AG08395 (cell line): ENCODE data around the gene TMEM115.

Experiments used
- DNase-seq: peaks from one replicate; pipeline ENCODE4 v3.0.0; 2012; ENCODE audit warnings: mixed read lengths, low spot score

TMEM115 gene

DNA sequence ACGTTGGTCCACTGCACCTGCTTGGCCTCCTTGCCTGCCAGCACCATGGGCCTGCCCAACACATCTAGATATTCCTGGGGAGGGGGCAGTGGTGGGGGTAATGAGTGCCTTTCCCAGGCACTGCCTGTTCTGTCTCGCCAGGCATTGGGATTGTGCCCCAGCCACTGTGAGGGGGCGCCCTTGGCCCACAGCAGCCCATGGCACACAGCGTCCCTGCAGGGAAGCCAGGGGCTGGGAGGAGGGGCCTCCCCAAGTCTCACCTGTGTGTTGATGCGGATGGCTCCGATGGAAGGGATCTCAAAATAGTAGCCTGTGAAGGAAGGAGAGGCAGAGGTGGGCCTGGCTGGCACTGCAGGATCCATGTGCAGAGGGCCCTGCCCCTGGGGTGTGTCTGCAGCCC, 18.7 kb upstream of the TMEM115 start:
- DNase-seq = no peak

DNA sequence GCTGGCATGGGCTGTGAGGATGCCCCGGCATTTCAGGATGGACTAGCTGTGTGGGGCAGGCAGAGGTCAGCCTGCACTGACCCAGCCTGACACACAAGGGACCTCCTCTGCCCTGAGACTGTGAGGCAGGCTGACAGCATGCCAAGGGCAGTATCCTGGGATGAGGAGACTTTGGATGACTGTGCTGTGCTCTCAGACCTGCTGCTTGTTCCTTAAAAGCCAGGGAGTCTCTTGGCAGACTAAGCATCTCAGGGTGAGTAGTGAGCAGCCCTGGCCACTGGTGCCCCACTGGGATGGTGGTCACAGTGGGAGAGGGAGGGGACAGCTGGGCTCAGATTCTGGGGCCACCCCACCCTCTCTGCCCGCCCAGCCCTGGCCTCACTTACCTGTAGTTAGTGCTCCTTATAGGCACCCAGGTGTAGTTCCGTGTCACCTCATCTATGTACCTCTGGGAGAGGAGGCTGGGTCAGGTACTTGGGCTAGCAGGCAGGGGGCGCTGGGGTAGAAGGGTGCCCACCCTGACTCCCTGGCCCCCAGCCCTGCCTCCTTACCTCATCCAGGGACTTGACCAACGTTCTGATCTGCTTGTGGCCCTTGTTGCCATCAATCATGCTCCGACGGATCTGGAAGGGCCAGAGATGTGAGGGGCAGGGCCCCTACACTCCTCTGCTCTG, 16.1 kb upstream of the TMEM115 start:
- DNase-seq = peak; percentile 29

DNA sequence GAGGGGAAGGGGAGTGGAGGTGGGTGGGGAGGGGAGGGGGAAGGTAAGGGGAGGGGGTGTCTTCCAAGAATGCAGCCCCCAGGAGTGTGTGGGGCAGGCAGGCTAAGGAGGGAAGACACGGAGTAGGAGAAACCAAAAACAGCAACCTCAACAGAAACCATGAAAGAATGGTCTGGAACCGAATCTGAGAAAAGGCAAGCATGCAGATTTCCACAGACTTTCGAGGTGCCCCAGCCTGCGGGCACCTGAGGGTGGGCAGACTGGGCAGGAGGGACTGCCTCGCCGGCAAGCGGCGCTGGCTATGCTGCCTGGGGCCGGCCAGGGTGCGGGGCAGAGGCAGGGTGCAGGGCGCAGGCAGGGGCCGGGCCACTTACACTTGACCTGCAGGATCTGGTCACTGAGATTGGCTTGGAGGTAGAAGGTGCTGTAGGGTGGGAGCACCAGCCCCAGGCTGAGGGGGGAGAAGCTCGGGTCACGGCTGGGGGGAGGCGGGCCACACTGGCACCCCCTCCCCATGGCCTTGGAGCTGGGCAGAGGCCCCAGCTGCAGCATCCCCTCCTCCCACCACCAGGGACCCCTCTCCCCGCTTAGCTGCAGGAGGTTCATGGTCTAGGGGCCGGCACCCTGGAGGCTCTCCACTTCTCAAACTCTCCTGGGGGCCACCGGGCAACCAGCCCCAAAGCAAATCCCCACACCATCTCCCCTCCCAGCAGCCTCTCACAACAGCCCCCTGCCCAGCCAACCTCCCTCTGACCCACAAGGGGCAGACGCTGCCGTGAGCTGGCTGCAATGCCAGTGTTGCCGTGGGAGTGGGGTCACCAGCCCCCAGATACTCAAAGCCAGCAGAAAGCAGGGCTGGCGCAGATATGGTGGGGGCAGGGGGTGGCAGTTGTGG, 15.3 kb upstream of the TMEM115 start:
- DNase-seq = no peak

DNA sequence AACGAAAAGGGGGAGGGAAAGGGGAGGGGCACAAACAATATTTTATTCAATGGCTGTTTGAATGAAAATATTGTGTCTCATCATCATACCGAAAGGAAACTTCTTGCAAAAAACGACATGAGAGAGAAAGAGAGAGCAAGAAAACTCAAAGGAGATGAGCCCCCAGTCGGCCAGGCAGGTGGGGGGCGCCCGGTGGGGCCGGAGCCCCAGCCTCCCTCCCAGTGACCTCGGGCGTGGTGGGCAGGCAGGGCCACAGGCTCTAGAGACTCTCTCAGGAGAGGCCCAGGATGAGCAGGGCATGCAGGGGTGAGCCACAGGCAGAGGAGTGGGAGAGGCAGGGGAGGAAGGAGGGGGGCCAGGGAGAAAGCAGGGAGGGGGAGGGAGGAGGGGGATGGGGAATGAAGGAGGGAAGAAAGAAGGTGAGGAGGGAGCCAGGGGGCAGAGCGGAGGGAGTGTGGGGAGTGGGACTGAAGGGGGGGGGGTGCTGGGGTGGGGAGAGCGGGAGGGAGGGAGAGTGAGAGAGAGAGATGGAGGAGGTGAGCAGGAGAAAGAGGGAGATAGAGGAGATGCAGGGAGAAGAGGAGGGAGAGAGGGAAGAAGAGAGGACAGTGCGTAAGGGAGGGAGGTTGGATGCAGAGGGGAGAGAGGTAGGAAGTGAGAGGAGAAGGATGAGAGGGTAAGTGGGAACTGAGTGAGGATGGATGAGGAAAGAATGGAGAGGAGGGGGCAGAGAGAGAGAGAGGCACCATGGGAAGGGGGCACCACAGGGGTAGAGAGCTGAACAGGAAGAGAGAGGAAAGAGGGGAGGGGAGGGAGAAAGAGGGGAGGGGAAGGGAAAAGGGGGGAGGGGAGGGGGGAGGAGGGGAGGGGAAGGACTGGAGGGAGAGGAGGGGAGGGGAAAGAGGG, 14.1 kb upstream of the TMEM115 start:
- DNase-seq = no peak

DNA sequence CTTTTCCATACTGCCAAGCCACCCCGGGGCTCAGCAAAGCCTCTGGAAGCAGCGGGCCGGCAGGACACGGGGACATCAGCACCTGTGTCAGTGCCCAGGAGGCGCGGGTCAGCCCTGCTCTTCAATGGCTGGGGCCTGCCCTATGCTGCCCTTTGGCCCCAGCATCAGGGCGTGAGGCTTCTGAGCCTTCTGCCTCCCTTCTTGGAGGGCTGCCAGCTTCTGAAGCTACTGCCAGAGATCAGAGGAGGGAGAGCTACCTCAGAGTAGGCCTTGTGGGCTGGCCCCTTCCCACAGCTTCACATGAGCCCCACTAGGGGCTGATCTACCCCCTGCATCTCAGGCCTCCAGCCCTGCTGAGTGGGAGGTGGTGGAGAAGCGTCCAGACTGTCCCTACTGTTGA, 13.0 kb upstream of the TMEM115 start:
- DNase-seq = no peak

DNA sequence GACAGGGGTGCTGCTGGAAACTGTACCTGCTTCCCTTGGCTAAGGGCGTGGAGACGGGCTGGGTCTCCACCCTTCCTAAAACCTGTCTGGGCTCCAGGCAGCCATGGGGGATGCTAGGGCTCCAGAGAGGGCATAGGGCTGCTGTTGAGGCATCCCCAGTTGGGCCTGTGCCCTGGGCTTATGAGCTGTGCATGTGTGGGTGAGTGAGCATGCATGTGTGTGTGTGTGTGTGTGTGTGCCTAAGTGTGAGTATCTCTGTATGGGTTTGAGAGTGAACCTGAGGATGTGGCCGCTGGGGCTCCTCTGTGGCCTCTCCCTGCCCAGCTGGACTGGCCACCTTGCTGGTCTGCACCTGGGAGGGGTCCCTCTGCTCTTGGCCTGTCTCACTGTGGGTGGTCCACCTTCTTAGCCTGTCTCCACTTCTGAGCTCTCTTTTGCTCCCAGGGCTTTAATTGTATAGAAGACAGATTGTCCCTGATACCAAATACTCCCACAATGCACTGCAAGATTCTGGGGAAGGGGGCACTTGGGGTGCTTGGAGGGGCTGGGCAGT, 11.9 kb upstream of the TMEM115 start:
- no peak for DNase-seq

DNA sequence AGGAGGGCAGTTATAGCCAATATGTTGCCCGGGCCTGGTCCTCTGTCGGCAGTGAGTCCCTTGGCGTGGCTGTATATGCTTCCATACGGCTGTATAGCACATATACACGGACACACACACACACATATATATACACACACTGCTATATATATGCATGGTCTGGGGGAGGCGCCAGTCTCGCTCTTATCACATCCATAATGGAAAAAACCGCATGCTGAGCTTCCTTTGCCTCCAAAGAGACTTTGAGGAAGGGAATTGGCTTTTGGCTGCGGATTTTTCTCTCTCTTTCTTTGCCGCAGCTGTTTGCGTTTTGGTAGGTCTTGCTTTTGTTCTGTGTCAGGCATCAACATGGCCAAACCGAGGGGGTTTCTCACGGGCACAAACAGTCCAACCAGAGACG, 11.3 kb upstream of the TMEM115 start:
- no peak for DNase-seq

DNA sequence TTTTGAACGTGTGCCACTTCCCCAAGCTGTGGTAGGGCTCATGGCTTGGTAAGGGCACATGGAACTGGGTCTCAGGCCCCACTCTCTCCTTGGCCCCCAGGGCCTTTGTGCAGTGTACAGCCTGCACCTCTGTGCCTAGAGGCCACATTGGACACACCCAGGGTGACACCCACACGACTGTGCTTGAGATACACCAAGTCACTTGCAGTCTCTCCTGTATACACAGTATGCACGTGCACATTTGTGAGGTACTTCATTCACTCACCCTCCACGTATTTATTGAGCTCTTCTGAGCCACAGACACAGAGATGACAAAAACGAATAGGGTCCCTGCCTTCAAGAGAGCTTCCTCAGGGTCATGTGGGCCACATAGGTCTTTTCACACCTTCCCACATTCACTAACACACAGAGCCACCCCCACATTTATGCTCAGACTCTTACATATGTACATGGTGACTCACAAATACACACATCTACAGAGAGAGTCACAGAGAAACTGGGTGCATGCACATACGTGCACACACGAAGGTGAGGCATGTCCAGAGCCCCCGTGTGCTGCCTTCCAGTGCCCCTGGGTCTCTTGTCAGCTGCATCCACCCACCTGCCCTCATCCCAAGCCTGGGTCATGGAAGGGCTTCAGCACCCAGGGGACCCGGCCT, 9.8 kb upstream of the TMEM115 start:
- DNase-seq = no peak

DNA sequence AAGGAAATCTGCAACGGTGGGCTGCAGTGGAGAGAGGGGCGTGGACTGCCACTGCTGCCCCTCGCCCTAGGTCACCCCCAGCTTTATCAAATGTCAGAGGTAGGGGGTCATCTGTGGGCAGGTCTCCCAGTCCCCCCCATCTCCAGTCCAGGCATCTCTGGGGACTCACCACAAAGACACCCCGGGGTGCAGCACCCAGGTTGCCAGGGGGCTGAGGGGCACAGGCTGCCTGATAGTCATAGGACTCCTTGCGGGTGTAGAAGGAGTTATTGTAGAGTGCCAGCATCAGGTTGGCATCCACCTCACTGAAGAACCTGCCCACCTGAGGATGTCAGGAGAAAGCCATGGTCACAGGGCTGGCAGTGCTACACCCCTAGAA, 6.5 kb upstream of the TMEM115 start:
- no peak for DNase-seq

DNA sequence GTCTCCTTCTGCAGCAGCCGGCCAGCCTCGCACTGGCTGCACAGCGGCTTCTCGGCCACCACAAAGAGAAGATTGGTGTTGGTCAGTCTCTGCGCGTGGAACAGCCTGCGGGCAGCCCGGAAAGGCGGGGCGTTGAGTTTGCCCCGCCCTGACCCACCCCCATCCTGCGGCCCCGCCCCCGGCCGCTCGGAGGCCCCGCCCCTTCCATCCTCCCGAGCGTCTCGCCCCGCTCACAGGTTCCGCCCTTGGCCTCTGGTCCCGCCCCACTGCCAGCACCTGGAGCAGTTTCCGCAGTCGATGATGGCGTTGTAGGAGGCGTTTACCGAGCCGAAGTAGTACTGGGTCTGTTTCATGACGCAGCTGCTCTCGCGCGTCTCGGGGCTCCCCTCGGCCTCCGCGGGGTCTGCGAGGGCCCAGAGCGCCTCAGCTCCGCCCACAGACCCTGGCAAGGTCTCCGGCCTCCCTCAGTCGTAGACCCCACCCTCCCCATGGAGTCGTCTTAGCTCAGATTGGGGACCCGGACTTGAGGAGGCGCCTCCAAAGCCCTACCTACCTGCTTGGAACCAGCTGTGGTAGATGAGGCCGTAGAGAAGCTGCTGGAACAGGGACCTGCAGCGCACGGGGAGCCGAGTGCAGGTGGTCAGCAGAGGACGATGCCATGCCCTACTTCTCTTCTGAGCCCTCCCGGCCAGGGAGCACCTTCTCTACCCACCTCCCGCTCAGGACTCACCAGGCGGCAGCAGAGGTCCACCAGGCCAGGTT, 5.9 kb upstream of the TMEM115 start:
- peak; percentile 93 for DNase-seq

DNA sequence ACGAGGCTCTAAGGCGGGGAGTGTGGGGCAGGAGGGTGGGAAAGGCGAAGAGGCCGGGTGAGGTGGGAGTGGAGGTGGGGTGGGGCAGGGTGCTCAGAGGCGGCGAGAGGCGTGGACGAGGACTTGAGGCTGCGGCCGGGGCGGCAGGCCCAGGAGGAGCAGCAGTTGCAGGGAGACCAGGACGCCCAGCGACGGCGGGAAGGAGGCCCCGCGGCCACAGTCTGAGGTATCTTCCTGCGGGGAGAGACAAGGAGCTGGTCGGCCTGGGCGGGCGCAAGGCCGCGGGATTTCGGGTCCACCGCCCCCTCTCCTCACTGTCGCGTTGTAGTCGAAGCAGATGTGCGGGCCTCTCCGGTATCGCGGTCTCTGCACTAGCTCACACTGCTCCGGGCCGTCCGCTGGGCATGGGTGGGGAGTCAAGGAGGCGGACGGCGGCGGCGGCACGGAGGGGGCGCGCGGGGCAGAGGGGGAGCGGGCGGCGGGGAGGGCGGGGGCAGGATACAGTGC, 5.3 kb upstream of the TMEM115 start:
- DNase-seq = peak; percentile 34

DNA sequence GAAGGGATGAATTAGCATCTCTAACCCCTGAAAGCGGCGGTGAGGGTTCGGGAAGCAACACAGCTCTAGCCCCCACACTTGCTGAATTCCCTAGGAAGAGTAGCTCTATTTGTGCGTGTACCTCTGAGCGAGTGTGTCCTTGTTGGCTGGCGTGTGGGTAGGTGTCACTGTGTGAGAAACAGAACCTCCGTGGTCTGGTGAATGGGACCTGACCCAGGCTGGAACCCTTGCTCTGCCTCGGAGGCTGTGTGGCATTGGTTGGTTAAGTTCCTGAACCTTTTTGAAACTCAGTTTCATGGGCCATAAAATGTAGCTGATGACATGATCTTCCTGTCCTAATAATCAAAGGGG, 414 bp upstream of the TMEM115 start:
- DNase-seq = no peak

DNA sequence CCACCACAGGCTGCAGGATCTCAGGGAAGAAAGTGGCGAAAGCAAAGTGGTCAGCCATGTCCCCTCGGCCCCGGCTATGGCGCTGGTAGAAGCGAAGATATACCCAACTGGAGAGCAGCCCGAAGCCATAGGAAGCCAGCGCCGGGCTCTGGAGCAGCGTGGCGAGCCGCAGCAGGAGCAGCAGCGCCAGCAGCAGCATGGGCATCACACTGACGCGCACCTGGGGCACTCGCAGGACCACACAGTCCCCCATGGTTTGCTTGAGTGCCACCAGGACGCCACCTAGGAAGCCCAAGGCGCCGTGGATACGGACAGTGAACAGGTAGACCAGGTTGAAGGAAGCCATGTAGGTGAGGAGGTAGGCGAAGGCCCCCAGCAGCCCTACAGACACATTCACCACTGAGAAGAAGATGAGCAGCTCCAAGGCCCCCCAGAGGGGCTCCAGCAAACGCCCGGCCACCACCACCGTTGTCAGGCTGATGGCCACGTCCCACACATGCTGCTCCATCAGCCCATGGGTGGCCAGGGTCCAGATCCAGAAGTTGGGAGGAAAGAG, 888 bp downstream of the TMEM115 start:
- no peak for DNase-seq

DNA sequence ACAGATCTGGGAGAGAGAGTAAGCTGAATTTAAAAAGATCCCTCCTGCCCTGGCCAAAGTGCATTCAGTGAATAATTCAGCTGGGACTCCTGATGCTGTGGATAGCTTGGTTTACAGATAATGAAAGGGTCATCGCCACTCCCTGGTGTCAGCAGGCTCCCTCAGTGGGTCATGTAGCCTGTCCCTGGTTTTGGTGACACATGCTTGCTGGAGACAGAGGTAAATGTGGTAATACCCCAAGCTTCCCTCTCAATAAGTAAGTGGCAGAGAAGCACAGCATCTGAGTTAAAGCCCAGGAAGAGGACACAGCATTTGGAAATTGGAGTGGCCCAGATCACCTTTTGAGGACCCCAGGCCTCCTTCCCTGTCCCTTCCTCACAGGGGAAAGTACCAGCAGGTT, 1.8 kb downstream of the TMEM115 start:
- DNase-seq = no peak

DNA sequence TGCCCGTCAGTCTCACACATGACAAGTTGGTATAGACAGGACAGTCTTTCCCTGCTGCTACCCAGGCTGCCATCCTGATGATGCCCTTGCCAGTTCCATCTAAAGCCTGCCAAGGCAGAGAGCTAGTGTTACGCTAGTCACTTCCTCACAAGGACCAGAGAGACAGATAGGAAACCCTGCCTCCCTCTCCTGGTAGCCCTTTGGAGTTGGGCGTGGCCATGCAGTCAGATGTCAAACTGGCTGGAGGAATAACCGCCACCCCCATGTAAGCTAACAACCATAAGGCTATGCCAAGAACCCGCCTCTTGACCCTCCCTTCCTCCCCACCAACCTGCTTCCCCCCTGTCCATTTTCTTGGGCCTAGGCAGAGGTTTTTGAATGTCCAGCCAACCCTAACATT, 2.8 kb downstream of the TMEM115 start:
- peak; percentile 41 for DNase-seq

DNA sequence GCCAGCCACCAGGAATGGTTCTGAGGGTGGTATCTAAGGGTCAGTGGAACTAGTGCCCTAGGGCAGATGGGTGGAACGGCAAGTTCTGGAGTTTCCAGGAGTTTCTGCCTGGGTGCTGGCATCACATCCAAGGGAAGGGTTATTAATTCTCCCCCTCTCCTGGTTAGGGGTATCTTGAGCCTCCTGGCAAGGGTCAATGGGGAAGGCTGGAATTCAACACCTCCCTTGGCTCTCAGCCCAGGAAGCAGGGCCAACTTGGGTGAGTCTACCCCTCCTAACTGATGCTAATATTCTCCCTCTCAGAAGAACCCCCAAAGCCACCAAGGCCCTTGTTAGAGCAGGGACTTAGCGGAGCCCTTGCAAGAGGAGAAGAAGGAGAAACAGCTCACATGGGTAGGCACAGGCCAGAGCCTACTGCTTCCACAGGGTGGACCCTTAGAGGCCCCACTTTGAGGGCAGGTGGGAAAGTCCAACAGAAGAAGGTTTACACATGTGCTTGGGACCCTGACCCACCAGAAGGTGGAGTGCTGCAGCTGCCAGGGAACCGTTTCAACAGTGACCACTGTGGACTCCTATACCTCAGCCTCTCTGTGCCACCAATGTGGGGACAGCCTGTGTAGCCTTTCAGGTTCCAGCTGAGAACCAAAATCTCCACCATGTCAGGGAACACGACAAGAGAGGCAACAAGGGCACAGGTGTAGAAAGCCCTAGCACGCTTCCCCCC, 3.3 kb downstream of the TMEM115 start:
- no peak for DNase-seq

DNA sequence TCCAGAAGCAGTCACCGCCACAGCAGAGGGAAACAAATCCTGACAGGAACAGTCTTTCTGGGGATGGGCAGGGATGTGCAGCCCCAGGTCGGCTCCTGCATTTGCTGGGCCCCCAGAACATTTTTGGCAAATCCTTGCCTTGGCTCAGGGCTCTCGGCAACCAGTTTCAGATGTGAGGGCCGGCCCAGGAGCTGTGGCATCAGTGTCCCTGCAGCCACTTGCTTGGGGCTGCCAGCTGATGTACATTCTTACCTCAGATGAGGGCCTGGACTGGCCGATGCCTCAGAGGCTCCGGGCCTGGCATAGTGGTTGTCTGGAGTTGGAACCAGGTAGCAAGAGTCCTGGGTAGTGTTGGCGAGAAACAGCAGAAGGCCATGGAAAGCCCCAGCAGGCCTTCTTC, 4.5 kb downstream of the TMEM115 start:
- no peak for DNase-seq

DNA sequence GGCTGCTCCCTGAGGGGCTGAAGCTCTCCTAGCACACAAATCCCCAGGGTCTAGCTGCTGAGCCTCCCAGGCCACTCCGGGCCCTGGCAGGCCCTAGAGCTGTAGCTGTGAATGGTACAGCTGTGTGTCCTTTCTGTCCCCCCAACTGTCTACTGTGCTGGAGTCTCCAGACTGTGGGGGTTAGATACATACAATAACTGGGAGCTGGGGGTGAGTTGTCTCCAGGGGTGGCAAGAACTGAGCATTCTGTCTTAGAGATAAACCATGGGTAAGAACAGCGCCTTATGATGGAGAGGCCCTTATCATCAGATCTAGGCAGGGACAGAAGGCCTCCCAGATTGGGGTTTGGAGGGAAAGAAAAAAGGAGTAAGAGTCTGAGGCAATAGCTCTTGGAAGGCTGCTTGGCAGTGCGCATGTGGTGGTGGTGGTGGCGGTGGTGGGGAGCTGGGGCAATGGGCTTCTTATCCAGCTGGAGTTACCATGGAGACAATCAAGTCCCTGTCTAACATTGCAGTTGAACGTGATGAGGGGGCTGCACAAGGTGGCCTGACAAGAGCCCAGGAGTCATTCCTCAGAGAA, 5.0 kb downstream of the TMEM115 start:
- DNase-seq = no peak

DNA sequence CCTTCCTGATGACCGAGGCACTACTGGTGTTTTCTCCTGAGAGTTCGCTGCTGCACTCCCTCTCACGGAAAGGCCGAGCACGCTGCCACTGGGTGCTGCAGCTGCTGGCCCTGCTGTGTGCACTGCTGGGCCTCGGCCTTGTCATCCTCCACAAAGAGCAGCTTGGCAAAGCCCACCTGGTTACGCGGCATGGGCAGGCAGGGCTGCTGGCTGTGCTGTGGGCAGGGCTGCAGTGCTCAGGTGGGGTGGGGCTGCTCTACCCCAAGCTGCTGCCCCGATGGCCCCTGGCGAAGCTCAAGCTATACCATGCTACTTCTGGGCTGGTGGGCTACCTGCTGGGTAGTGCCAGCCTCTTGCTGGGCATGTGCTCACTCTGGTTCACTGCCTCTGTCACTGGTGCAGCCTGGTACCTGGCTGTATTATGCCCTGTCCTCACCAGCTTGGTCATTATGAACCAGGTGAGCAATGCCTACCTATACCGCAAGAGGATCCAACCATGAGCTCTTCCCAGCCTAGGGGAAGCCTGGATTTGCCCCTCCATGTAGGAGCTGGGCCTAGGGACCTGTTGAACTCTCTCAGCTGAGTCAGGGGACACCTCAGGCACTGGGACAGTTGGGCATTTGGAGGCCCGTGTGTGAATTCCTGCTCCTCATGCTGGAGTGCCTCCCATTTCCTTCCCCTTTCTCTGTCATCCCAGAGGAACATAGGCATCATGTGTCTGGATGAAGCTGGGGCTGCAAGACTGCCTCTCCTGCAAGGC, 5.9 kb downstream of the TMEM115 start:
- DNase-seq = no peak
